Ovary (tissue), 9 donors: ENCODE results near the gene ADAD1. TPM values are rescaled to one million over a fixed set of nuclear protein-coding genes. Genes with fewer than 3 reads are reported as not detected.

ENCODE experiments used
- DNase-seq, 5 donors: peaks; one replicate each; pipeline ENCODE4 v3.0.0-alpha.2; 2019 to 2020
- H3K27ac ChIP-seq, 2 donors: fragments of 200-600 bp; one replicate each; pipeline versions ENCODE4 v1.5.1 to v1.8.0; 2019 to 2022
- H3K27me3 ChIP-seq: fragments of 200-600 bp; one replicate; pipeline ENCODE4 v1.8.0; 2022
- H3K36me3 ChIP-seq: fragments of 200-600 bp; sonication (generic); one replicate; pipeline ENCODE4 v1.5.1; 2019
- H3K4me1 ChIP-seq: one replicate; pipeline ENCODE4 v1.8.1; 2013; ENCODE audit warnings: mild to moderate bottlenecking, moderate library complexity; ENCODE audit not compliant: insufficient read depth
- H3K4me3 ChIP-seq: fragments of 200-600 bp; sonication (generic); one replicate; pipeline ENCODE4 v1.5.1; 2017
- H3K9me3 ChIP-seq, 2 donors: fragments of 200-600 bp in 1 of 2; sonication (generic) in 1 of 2; one replicate each; pipeline versions ENCODE4 v1.5.1 to v1.8.1; 2013 to 2019; ENCODE audit warnings: mild to moderate bottlenecking in 1 of 2, moderate library complexity in 1 of 2
- CTCF ChIP-seq, 3 donors: fragments of 450-650 bp in 2 of 3; fragments of 200-600 bp in 1 of 3; IDR thresholded peaks; one replicate each; pipeline versions ENCODE4 v1.5.1 to v1.8.0; 2016 to 2022; ENCODE audit warnings: antibody characterized with exemption in 3 of 3, mild to moderate bottlenecking in 1 of 3
- EP300 ChIP-seq: sonication (generic); formaldehyde crosslinking; IDR thresholded peaks from one replicate; pipeline ENCODE4 v1.6.1; 2017; ENCODE audit warnings: antibody characterized with exemption
- POLR2A ChIP-seq: fragments of 450-650 bp; IDR thresholded peaks from one replicate; pipeline ENCODE4 v1.6.1; 2017; ENCODE audit warnings: antibody characterized with exemption, mild to moderate bottlenecking, moderate library complexity
- WGBS, 3 donors: extraction: QIAGEN DNeasy Blood & Tissue Kit in 1 of 3; methylation state at CpG; one replicate each; pipeline versions ENCODE4 v1.1.5 to v1.1.7; 2013 to 2017; 5-methylcytosine and 5-hydroxymethylcytosine counted together
- intact Hi-C, 4 donors: fragments of 100-400 bp; cut with DNase I; formaldehyde crosslinking; loops; one replicate each; pipeline versions ENCODE4 v1.11.0 to v1.15.1; 2022 to 2023
- polyA plus RNA-seq, 2 donors: library from polyadenylated mRNA; stranded (reverse); fragments of 200-250 nt in 1 of 2; fragments of 350-450 nt in 1 of 2; fragmentation: Illumina TruSeq in 1 of 2; extraction: RNeasy Lipid Tissue Mini Kit (QIAGEN cat#74804) in 1 of 2; gene quantifications; one replicate each; pipeline ENCODE4 v1.2.3, GENCODE V29; 2013 to 2014
- total RNA-seq, 7 donors: library from RNA; depleted of rRNA in 2 of 7; stranded (reverse); fragments of >200 nt in 2 of 7; fragmentation: NEBNext Ultra II Directional in 3 of 7; extraction: Animal tissue kit (Norgen Biotek cat#: 25700) in 3 of 7; gene quantifications; one replicate each; pipeline versions ENCODE4 v1.1.0 to v1.2.4, GENCODE V29; 2016 to 2023
- donor health status: DM: no; HTN: no; CAD: no; lungs with moderate emphysema.
- donor health status: DM: no; HTN: no; CAD: no.
- donor health status: Bipolar disorder and iron deficiency.
- donor health status: DM: yes; HTN: yes; CAD: no.
- donor health status: DM: no; HTN: no; CAD: no.
- donor health status: DM: yes; HTN: yes; CAD: no.

The ADAD1 gene
- total and polyA plus RNA-seq, 9 donors: 0.33 TPM; not detected in 8

GRCh38 chr4:122383341-122383740 lies 4.5 kb downstream of the ADAD1 start:
- intact Hi-C loops: no loop called here

GRCh38 chr4:122384245-122384644 lies 5.4 kb downstream of the ADAD1 start:
- Histone ChIP-seq H3K36me3 (no peaks in the 10 kb centered on the region), H3K9me3 (peaks cover 0 to 4% of the 10 kb centered on the region in 2 donors), H3K4me3 (no peak overlapping the region), H3K27ac (no peak overlapping the region), H3K27me3 (no peaks in the 10 kb centered on the region), H3K4me1 (no peaks in the 10 kb centered on the region)
- WGBS, 3 donors: 66 to 73% (median 70%) methylated on average over 2 of the region's 2 CpGs
- TF ChIP-seq POLR2A (no peak), CTCF (IDR thresholded peaks at IDR 0.05) (no peak), EP300 (no peak)
- DNase-seq: no peak
- intact Hi-C loops: no loop called here

More at GRCh38 chr4:122383341-122383740, 4.5 kb downstream of the ADAD1 start:
- no peak for DNase-seq
- H3K4me1 ChIP-seq: no peaks in the 10 kb centered on the region
- H3K27ac ChIP-seq: no peak overlapping the region
- no peak overlapping the region for H3K4me3 ChIP-seq
- no peaks in the 10 kb centered on the region for H3K27me3 ChIP-seq
- WGBS, 3 donors: 22 to 34% (median 27%) methylated on average over 4 of the region's 4 CpGs
- H3K36me3 ChIP-seq: no peaks in the 10 kb centered on the region
- peaks cover 0 to 4% of the 10 kb centered on the region in 2 donors for H3K9me3 ChIP-seq
- TF ChIP-seq EP300 (no peak), CTCF (IDR thresholded peaks at IDR 0.05) (no peak), POLR2A (no peak)

GRCh38 chr4:122393276-122393675 lies 14.5 kb downstream of the ADAD1 start:
- Histone ChIP-seq H3K9me3 (no peaks in the 10 kb centered on the region), H3K4me3 (no peak overlapping the region), H3K27me3 (no peaks in the 10 kb centered on the region), H3K36me3 (no peaks in the 10 kb centered on the region), H3K4me1 (no peaks in the 10 kb centered on the region), H3K27ac (no peak overlapping the region)
- DNase-seq: no peak
- intact Hi-C loops: no loop called here
- TF ChIP-seq POLR2A (no peak), EP300 (no peak), CTCF (IDR thresholded peaks at IDR 0.05) (no peak)
- WGBS, 3 donors: 2 to 13% (median 9%) methylated on average over 1 of the region's 1 CpG

GRCh38 chr4:122403861-122404260 lies 25.1 kb downstream of the ADAD1 start:
- Histone ChIP-seq H3K27me3 (no peaks in the 10 kb centered on the region), H3K36me3 (no peaks in the 10 kb centered on the region), H3K9me3 (no peaks in the 10 kb centered on the region), H3K4me1 (no peaks in the 10 kb centered on the region), H3K4me3 (no peak overlapping the region), H3K27ac (no peak overlapping the region)
- no peak for DNase-seq
- 49 to 61% (median 51%) methylated on average over 3 of the region's 3 CpGs for WGBS, 3 donors
- no peak for TF ChIP-seq CTCF (IDR thresholded peaks at IDR 0.05)
- TF ChIP-seq EP300: no peak
- TF ChIP-seq POLR2A: no peak
- intact Hi-C loops: no loop called here

- Histone ChIP-seq H3K27me3 (no peaks in the 10 kb centered on the region), H3K9me3 (no peaks in the 10 kb centered on the region), H3K36me3 (no peaks in the 10 kb centered on the region), H3K4me3 (no peak overlapping the region), H3K27ac (no peak overlapping the region), H3K4me1 (no peaks in the 10 kb centered on the region)
- intact Hi-C loops: no loop called here
- 30 to 32% (median 31%) methylated on average over 3 of the region's 3 CpGs for WGBS, 3 donors
- DNase-seq: no peak
- TF ChIP-seq EP300 (no peak), POLR2A (no peak), CTCF (IDR thresholded peaks at IDR 0.05) (no peak)
Measured at GRCh38 chr4:122412547-122412946, 33.7 kb downstream of the ADAD1 start.
